Measurements from ENCODE around the gene UBE2R2. TPM values are rescaled to one million over a fixed set of nuclear protein-coding genes. Genes with fewer than 3 reads are reported as not detected.
"Not testable (repeated sequence)": the region's sequence is repeated elsewhere in the genome, so short reads cannot be mapped to it uniquely, and the experiment has no call there.

The UBE2R2 gene
- total and polyA plus RNA-seq, 2 donors (not counting 3 experiments of a cell fraction or from before 2014, with no cell fraction given) = 23.9 to 54.3 TPM

GRCh38 chr9:33868440-33868973 lies 51.5 kb downstream of the UBE2R2 start:
- POLR2A ChIA-PET = interaction anchor here (0.6 kb wide), 1 partner anchor 27 kb away, joined by 7 read pairs; no protein-coding TSS in a partner anchor
- dilution Hi-C loops (cut with MboI; ENCODE audit: extremely low pct_ligation_motif_present, low sequenced_read_pairs) = no loop called here
- Histone ChIP-seq H3K4me2 (ENCODE audit: insufficient read depth, low read length) (no peak overlapping the region), H3K9ac (replicated peaks; ENCODE audit: extremely low read depth, insufficient read depth, low read length) (no peak overlapping the region), H3K4me1 (ENCODE audit: control insufficient read depth, extremely low read depth, insufficient read depth, low read length) (peaks cover 12% of the 10 kb centered on the region), H3K27ac (ENCODE audit: insufficient read depth, low read depth, low read length) (no peak overlapping the region), H3K27me3 (ENCODE audit: control insufficient read depth in 2 of 2, insufficient read depth in 2 of 2, low read length in 2 of 2) (no peaks in the 10 kb centered on the region), H3K79me2 (ENCODE audit: control insufficient read depth, insufficient read depth, low read length) (peaks cover 94% of the 10 kb centered on the region), H2AFZ (ENCODE audit: low read depth, low read length) (no peak overlapping the region), H3K9me3 (replicated peaks; ENCODE audit: control insufficient read depth, insufficient read depth, low read length) (no peaks in the 10 kb centered on the region), H3K9me1 (replicated peaks; ENCODE audit: control insufficient read depth, extremely low read depth, insufficient read depth, low read length) (no peaks in the 10 kb centered on the region), H3K4me3 (replicated peaks in 1 of 3; ENCODE audit: insufficient read depth in 1 of 3, low read depth in 1 of 3, low read length in 3 of 3) (no peak overlapping the region), H3K36me3 (ENCODE audit: control insufficient read depth in 2 of 2, extremely low read depth in 1 of 2, insufficient read depth in 2 of 2, low read length in 2 of 2) (no peaks in the 10 kb centered on the region), H4K20me1 (replicated peaks; ENCODE audit: control insufficient read depth, extremely low read depth, insufficient read depth, low read length) (peaks cover 19% of the 10 kb centered on the region)
- CTCF ChIA-PET = interaction anchor here (1.1 to 1.8 kb wide), 8 partner anchors 10 to 245 kb away, joined by 3 to 7 read pairs (median 4); no protein-coding TSS in a partner anchor
- TF ChIP-seq EZH2 (IDR thresholded peaks at IDR 0.05; ENCODE audit: borderline replicate concordance, low read depth, low read length, severe bottlenecking) (no peak), CTCF (IDR thresholded peaks at IDR 0.05; ENCODE audit: extremely low read depth in 1 of 2, insufficient read depth in 1 of 2, low read depth in 1 of 2, low read length in 2 of 2) (no peak), POLR2AphosphoS5 (IDR thresholded peaks at IDR 0.05; ENCODE audit: insufficient read depth, low read depth, low read length) (no peak), MYC (IDR thresholded peaks at IDR 0.05; ENCODE audit: low read depth, low read length) (no peak), MAX (IDR thresholded peaks at IDR 0.05; ENCODE audit: insufficient read depth, insufficient read length) (no peak), JUN (IDR thresholded peaks at IDR 0.05; ENCODE audit: borderline replicate concordance, insufficient read depth, insufficient read length, low read depth) (no peak), FOS (IDR thresholded peaks at IDR 0.05; ENCODE audit: borderline replicate concordance, insufficient read depth, low read length) (no peak), GATA2 (IDR thresholded peaks at IDR 0.05; ENCODE audit: insufficient read depth, insufficient read length, low read depth, low read length) (no peak), POLR2A (IDR thresholded peaks at IDR 0.05; ENCODE audit: low read depth, low read length) (no peak)
- FAIRE-seq (no peak), DNase-seq (ENCODE audit: low read depth, low spot score) (peak; percentile 92)
- intact Hi-C loops (cut with micrococcal nuclease) = loop anchor here (5.0 kb wide), 1 partner anchor 479 kb away; no protein-coding TSS in a partner anchor
- no TSS peak for BruUV-seq (replicated peaks)

- DNase-seq (ENCODE audit: low read depth, low spot score); H3K9ac ChIP-seq (replicated peaks; ENCODE audit: extremely low read depth, insufficient read depth, low read length); dilution Hi-C loops (cut with MboI; ENCODE audit: extremely low pct_ligation_motif_present, low sequenced_read_pairs); H3K4me3 ChIP-seq (replicated peaks in 1 of 3; ENCODE audit: insufficient read depth in 1 of 3, low read depth in 1 of 3, low read length in 3 of 3); H3K27me3 ChIP-seq (ENCODE audit: control insufficient read depth in 2 of 2, insufficient read depth in 2 of 2, low read length in 2 of 2); FAIRE-seq; H3K9me1 ChIP-seq (replicated peaks; ENCODE audit: control insufficient read depth, extremely low read depth, insufficient read depth, low read length); H3K27ac ChIP-seq (ENCODE audit: insufficient read depth, low read depth, low read length); H3K36me3 ChIP-seq (ENCODE audit: control insufficient read depth in 2 of 2, extremely low read depth in 1 of 2, insufficient read depth in 2 of 2, low read length in 2 of 2); BruUV-seq (replicated peaks); H2AFZ ChIP-seq (ENCODE audit: low read depth, low read length); H3K4me2 ChIP-seq (ENCODE audit: insufficient read depth, low read length); H3K9me3 ChIP-seq (replicated peaks; ENCODE audit: control insufficient read depth, insufficient read depth, low read length): not testable (repeated sequence)
- Histone ChIP-seq H3K4me1 (ENCODE audit: control insufficient read depth, extremely low read depth, insufficient read depth, low read length) (peaks cover 12% of the 10 kb centered on the region), H4K20me1 (replicated peaks; ENCODE audit: control insufficient read depth, extremely low read depth, insufficient read depth, low read length) (peaks cover 16% of the 10 kb centered on the region), H3K79me2 (ENCODE audit: control insufficient read depth, insufficient read depth, low read length) (peaks cover 94% of the 10 kb centered on the region)
- ChIA-PET POLR2A (interaction anchor here (0.6 kb wide), 1 partner anchor 27 kb away, joined by 7 read pairs; no protein-coding TSS in a partner anchor), CTCF (interaction anchor here (1.1 to 1.3 kb wide), 3 partner anchors 13 to 55 kb away, joined by 3 to 7 read pairs (median 3); no protein-coding TSS in a partner anchor)
- intact Hi-C loops (cut with micrococcal nuclease) = loop anchor here (5.0 kb wide), 1 partner anchor 478 kb away; no protein-coding TSS in a partner anchor
These were observed 52.3 kb downstream of the UBE2R2 start for GRCh38 chr9:33869243-33869642.
